HG03060 (cell line): ENCODE results near the gene ELOF1.
"Not testable (repeated sequence)": the region's sequence is repeated elsewhere in the genome, so short reads cannot be mapped to it uniquely, and the experiment has no call there.

Source experiments
- ATAC-seq: cut with Tn5 transposase; IDR thresholded peaks from one replicate; pipeline ENCODE4 v1.9.1; 2021; ENCODE audit warnings: low read depth, moderate number of reproducible peaks; ENCODE audit not compliant: unreplicated experiment

Gene ELOF1

DNA sequence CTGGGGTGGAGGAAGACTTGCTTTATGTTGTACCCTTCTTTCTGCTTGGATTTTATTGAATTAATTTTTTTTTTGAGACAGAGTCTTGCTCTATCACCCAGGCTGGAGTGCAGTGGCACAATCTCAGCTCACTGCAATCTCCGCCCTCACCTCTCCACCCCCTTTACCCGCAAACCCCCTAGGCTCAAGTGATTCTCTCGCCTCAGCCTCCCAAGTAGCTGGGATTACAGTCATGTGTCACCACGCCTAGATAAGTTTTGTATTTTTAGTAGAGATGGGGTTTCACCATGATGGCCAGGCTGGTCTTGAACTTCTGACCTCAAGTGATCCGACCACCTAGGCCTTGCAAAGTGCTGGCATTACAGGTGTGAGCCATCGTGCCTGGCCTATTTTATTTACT is 14.3 kb upstream of the ELOF1 start:
- not testable (repeated sequence) for ATAC-seq

GRCh38 chr19:11570039-11570462 is 11.0 kb upstream of the ELOF1 start:
- ATAC-seq = no peak

DNA sequence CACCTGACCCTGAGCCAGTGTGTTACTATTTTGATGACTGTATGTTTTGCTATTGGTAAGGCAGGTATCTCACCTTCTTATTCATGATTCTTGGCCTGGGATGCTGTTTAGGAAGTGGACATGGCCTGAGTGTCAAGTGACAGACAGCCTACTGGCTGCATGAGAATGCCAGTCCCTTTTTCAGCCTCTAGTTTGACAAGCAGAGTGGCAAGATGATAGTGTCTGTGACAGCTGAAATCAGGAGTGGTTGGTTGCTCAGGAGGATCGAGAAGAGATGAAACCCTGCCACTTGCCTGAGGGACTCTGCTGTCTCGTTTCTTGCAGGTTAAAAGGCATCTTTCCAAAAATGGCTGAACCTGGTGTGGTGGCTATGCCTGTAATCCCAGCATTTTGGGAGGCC is 7.1 kb upstream of the ELOF1 start:
- no peak for ATAC-seq

DNA sequence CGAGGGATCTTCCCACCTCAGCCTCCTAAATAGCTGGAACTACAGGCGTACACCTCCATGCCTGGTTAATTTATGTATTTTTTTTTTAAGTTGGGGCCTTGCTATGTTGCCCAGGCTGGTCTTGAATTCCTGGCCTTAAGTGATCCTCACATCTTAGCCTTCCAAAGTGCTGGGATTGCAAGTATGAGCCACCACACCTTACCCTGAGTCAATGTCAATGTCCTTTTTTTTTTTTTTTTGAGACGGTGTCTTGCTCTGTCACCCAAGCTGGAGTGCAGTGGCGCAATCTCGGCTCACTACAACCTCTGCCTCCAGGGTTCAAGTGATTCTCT is 6.6 kb upstream of the ELOF1 start:
- ATAC-seq = not testable (repeated sequence)

- ATAC-seq = not testable (repeated sequence)
Measured at GRCh38 chr19:11564082-11564807, 5.2 kb upstream of the ELOF1 start.

GRCh38 chr19:11563532-11563931 is 4.5 kb upstream of the ELOF1 start:
- no peak for ATAC-seq

DNA sequence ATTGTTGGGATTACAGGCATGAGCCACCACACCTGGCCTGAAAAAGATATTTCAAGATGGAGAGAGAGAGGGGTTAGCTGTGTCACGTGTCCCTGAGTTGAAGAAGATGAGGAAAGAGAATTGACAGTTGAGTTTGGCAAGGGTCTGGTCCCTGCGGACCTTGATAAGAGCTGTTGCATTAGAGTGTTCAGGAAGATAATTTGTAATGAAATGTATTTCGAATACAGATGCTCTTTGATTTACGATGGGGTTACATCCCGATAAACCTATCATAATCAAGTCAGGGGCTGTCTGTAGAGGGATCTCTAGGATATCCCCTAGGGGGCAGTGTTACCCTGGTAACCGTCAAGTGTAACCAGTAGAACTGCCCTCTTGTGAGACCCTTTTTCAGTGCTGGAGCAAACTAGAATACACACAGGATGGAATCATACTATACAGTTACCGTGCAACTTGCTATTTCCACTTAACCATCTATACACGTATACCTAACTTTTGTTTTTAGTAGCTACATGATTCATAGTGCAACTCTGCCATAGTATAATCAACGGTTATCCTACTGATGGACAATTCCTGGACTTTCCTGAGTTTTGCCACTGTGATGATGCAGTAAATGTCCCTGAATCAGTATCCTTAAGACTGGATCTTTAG is 1.5 kb upstream of the ELOF1 start:
- no peak for ATAC-seq

GRCh38 chr19:11556634-11557420 is 2.2 kb downstream of the ELOF1 start:
- ATAC-seq = no peak

DNA sequence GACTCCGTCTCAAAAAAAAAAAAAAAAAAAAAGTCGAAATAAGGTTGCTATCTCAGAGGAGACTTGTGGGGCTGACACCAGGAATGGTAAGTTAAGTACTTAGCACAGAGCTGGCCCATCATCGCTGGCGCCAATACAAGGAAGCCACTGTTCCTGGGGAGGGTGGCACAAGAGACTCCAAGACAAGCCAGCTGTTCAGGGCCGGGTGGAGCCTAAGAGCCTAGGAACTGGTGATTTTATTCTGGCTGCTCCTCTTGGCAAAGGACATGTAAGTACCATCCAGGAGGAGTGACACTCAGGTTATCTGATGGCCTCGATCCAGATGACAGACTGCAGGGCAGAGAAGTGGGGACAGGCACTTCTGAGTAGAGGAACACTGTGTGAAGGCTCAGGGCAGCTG is 3.8 kb downstream of the ELOF1 start:
- no peak for ATAC-seq

DNA sequence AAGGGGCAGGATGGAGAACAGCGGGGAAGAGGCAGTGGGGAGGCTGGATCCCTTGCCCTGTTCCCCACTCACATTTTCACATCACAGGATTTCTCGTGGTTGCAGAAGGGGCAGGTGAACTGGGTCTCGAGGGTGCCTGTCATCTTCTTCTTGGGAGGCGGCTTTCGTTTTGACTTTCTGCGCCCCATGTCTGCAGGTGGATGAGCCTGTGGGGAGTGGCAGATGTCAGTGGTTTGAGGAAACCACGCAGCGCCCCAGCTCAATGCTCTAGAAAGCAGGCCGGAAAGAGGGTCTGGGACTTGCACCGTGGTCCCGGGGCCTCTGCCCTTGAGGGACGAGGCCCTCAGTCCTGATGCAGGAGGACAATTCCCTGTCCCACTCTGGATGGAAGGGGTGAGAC is 4.9 kb downstream of the ELOF1 start:
- ATAC-seq = no peak

DNA sequence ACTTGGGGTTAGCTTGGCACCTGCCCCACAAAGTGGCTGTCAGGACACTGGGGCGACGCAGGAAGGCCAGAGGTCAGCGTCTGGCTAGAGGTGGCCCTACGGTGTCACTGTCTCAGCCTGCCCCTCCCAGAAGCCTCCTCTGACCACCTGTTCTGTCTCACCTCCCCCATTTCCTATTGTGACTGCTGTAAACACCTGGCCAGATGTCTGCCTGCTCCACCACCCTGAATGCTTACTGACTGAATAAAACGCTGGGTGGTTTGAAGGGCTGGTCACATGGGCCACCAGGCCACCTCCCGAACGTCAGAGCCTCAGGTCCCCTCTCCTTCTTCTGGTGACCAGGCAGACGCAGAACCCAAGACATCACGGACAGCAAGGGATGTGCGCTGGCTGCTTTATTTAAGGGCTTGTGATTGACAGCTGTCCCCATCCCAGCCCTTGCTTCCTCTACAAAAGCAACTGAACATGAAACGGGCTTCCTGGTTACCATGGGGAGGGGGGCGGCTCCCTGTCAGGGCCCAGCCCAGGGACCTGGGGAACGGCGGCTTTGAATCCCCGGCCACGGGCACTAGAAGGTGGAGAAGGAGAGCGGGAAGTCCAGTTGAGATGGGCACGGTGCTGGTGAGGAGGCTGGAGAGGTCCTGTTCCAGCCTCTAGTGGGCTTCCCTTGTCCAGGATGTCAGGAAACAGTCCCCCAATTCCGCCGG is 6.2 kb downstream of the ELOF1 start:
- no peak for ATAC-seq

DNA sequence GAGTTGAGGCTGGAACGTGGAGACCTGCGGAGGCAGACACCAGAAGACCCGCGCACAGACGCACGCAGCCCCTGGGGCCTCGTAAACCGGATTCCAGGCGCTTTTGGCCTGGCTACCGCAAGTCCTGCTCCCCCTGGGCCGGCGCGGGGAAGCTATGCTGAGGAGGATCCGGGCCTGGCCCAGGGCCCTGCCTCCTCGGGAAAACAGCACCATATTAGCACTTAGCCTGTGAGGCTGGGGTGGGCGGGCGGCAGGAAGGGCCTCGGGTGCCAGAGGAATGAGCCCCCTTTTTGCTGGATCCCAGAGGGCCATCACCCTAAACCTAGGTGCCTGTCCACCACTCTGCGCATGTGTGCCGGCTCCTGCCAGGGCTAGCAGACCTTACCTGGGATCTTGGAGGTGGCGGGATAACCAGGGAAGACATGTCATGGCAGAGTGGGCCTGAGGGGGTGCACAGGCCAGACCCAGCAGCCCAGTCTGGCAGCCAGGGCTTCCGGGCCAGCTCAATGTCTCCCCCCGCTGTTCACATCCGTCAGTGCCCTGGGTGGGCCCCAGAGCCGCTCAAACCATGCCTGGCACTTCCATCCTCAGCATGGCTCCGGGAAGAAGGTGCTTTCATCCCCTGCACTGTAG is 7.3 kb downstream of the ELOF1 start:
- no peak for ATAC-seq

DNA sequence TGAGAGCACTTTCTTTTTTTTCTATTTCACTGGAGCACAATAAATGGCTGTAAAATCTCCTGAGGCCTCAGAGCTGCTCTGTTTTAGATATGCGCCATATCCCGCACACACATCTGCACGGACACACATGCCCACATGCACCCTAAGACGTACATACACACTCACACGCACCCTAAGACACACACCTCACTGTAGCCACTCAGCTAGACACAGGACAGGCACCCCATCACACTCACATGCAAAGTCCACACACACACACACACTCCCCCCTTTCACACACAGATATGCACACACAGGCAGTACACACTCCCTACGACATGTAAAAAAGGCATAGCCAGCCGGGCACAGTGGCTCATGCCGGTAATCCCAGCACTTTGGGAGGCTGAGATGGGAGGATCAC is 8.8 kb downstream of the ELOF1 start:
- no peak for ATAC-seq

- no peak for ATAC-seq
Measured at GRCh38 chr19:11549386-11549953, 9.6 kb downstream of the ELOF1 start.

- no peak for ATAC-seq
Measured at GRCh38 chr19:11547929-11548700, 10.9 kb downstream of the ELOF1 start.

DNA sequence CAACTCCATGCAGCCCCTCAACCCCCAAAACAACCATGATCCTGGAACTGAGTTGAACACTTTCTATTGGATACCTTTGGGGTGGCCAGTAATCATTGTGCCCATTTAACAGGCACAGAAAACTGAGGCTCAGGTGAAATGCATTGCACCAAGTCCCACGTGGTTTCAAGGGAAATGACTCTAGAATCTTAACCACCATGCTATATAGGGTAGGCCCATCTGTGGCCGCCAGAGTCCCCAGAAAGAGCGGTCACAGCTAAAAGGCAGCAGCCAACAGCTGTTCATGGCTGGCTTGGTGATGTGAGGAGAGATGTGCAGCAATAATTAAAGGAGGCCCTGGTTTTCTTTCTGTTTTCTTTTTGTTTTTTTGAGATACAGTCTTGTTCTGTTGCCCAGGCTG is 17.8 kb downstream of the ELOF1 start:
- no peak for ATAC-seq

DNA sequence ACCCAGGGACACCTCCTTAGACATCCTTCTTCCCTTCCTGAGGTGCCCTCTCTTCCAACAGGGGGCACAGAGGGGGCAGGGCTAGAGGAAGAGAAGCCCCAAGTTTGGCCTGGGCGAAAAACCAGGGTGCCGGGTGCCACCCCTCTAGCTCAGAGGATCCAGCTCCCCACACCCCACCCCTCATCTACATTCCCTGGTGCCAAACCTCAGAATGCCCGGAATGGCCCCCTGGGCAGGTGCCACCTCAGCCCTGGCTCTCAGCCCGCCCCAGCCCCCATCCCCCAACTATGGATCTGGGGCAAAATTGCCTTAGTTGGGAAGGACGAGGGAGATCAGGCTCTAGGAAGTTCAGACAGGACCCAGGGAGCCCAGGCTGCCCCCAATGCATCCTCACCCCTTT is 18.4 kb downstream of the ELOF1 start:
- no peak for ATAC-seq

GRCh38 chr19:11539495-11540365 is 19.3 kb downstream of the ELOF1 start:
- ATAC-seq = no peak
